ENCODE results near the gene LRP10.
"Not testable (repeated sequence)": the region's sequence is repeated elsewhere in the genome, so short reads cannot be mapped to it uniquely, and the experiment has no call there.

The LRP10 gene, protein sequence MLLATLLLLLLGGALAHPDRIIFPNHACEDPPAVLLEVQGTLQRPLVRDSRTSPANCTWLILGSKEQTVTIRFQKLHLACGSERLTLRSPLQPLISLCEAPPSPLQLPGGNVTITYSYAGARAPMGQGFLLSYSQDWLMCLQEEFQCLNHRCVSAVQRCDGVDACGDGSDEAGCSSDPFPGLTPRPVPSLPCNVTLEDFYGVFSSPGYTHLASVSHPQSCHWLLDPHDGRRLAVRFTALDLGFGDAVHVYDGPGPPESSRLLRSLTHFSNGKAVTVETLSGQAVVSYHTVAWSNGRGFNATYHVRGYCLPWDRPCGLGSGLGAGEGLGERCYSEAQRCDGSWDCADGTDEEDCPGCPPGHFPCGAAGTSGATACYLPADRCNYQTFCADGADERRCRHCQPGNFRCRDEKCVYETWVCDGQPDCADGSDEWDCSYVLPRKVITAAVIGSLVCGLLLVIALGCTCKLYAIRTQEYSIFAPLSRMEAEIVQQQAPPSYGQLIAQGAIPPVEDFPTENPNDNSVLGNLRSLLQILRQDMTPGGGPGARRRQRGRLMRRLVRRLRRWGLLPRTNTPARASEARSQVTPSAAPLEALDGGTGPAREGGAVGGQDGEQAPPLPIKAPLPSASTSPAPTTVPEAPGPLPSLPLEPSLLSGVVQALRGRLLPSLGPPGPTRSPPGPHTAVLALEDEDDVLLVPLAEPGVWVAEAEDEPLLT

DNA sequence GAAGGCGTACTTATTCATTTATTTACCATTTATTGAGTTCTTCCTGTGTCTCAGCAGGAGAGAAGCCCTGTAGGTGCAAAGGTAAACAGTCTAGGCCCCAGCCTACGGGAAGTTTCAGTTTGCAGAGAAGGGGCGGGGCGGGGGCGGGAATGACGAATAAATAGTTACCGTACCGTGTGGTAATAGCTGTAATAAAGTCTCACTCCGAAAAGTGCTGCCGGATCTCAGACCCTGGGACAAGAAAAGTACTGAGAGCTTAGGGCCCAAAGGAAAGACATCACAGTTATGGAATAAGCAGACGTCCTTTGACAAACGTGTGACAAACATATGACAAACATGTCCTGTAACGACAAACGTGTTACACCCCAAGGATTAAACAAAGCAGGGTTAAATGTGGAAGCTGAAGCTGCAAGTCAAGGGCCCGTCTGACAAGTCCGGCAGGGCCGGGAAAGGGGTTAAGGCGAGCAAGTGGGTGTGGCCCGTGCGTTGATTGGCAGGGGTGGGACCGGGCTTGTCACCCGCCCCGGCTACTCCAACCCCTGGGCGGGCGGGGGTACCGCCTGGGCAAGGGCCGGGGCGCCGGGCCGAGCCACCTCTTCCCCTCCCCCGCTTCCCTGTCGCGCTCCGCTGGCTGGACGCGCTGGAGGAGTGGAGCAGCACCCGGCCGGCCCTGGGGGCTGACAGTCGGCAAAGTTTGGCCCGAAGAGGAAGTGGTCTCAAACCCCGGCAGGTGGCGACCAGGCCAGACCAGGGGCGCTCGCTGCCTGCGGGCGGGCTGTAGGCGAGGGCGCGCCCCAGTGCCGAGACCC lies at the start of gene LRP10:
TSS of gene LRP10 (plus strand) at position 517 of the 809 bp plus-strand sequence. CDS start 564 bp downstream, outside the sequence.
- in situ Hi-C loops (cut with MboI; ENCODE audit: low sequenced_read_pairs): loop anchor here (25.0 kb wide), 1 partner anchor 309 kb away; no protein-coding TSS in a partner anchor

DNA sequence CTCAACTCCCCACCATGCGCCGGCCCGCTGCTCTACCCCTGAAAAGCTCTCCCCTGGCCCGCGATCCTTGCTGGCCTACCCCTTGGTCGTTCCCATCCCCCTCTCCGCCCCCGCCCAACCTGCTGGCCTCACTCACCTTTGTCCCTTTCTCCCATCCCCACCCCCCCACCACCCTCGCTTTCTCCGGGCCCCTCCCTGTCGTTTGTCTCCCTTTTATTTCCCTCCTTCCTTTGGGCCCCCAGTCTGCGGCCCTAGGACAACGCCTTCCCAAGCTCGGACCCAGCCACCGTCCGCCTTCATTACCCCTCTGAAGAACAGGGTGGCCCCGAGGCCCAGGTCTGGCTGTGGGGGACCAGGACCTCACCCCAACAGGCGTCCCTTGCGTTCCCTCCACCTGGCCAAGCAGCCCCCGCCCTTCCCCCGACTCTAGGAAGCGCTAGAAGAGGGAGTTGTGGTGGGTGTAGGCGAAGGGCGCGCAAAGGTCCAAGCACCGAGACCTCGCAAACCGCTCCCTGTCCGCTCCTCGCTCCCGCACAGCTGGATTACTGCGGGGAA lies 49.4 kb upstream of the LRP10 start:
- in situ Hi-C loops (cut with MboI; ENCODE audit: low sequenced_read_pairs): no loop called here

DNA sequence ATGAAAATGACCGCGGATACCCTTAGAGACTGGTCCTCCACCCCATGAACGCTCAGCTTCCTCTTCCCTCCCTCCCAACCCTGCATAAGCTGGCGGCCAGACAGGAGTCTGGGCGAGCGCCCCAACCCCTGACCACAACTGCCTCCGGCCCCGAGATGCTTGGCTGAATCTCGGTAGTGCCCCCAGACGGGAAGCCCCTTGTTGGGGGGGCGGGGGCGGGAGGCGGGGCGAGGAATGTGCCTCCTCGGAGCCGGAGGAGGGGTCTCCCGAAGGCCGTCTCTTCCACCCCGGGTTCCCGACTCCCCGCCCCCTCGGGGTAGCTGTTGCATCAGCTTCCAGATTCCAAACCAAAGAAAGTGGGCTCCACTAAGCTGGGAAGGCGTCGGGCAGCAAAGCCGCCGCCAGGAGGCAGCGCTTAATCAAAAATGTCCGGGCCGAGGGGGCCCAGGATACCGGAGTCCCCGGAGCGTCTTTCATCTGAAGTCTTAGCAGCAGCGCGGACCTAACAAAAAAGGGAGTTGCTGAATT lies 48.9 kb upstream of the LRP10 start:
- in situ Hi-C loops (cut with MboI; ENCODE audit: low sequenced_read_pairs): no loop called here

DNA sequence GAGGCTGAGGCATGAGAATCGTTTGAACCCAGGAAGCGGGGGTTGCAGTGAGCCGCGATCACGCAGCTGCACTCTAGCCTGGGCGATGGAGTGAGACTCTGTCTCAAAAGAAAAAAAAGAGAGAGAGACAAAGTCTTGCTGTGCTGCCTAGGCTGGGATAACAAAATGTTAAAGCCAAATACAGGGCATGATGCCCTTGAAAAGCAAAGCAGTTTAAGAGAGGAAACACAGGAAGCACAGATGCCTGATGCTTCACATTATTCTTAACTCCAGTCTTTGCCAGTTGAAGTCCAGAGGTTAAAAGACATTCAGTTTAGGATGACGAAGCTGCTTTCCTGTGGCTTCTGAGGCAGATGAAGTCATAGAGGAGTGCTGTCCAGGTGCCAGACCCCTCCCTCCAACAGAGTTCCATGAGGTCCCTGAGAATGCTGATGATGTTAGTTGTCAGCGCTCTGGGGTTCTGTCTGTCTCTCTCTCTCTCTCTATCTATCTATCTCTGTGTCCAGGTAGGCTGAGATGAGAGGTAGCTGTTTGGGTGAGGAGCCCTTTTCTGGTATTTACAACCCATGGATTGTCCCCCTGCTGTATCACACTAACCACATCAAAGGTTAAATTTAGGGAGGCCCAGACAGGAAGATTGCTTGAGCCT lies 46.7 kb upstream of the LRP10 start:
- in situ Hi-C loops (cut with MboI; ENCODE audit: low sequenced_read_pairs): no loop called here

DNA sequence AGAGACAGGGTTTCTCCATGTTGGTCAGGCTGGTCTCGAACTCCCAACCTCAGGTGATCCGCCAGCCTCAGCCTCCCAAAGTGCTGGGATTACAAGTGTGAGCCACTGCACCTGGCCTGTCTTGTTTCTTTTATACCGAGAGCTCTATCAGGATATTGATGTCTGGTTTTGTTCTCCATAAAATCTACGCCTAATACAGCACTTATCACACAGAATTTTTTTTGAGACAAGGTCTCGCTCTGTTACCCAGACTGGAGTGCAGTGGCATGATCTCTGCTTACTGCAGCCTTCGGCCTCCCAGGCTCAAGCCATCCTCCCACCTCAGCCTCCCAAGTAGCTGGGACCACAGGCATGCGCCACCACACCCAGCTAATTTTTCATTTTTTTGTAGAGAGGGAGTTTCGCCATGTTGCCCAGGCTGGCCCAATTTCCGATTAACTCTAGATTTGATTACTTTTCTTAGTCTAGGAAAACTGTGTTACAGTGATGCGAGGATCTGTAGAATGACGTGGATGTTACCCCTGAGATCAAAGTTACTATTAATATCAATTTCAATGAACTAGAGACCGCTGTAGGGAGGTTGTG lies 42.4 kb upstream of the LRP10 start:
- in situ Hi-C loops (cut with MboI; ENCODE audit: low sequenced_read_pairs): not testable (repeated sequence)

DNA sequence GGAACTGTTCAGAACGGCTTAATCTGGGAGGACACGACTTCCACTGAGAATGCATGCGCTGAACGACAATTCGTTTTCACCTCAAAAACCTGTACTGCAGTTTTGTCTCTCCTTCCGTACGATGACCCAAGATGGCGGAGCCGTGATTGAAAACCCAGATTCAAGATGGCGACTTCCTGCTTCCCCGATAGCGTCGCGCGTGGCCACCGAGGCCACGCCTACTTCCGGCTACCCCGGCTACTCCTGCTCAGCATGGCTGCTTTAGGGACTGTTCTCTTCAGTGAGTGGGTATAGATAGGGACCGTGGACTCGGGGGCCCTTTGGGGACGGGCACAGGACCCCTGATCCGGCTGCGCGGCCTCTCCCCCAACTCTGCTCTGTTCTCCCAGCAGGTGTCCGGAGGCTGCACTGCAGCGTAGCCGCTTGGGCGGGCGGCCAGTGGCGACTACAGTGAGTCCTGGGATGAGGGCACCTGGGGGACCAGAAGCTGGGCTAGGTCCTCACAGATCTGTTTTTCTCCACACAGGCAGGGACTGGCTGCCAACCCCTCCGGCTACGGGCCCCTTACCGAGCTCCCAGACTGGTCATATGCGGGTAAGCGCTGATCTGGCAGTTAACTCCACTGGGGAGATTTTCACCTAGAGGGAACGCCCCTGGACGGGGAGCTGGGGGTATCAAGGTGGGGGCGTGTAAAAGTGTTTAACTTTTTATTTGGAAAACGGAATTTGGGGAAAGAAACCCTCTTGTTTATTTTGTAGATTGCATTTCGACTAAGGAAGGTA lies 41.7 kb upstream of the LRP10 start, which contains the start of gene MRPL52:
TSS of gene MRPL52 (plus strand) at position 227 of the 782 bp plus-strand sequence. CDS start at position 253, 26 bp downstream.
- in situ Hi-C loops (cut with MboI; ENCODE audit: low sequenced_read_pairs): no loop called here

DNA sequence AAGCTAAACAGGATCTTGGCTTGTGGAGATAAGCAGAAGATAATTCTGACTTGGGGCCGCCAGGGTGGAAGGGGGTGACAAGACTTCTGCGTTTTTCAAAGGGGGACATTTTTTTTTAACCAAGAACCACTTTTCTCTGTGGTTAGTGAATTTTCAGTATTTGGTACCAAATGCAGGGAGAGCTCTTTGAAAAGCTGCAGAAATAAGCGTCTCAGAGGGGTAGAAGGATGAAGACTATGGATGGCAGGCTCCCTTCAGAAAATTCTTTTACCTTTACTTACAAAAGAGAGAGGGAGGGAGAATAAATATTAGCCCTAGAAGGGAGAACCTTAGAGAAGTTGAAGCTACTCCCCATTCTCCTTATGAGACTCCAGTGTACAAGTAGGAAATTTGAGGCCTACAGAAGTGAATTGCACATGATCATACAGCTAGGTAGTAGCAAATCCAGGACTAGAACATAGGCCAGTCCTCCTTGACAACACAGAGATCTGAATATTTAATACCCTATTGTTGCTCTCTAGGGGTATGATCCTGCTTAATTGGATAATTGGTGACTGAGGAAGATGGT lies 41.0 kb upstream of the LRP10 start:
- in situ Hi-C loops (cut with MboI; ENCODE audit: low sequenced_read_pairs): no loop called here

DNA sequence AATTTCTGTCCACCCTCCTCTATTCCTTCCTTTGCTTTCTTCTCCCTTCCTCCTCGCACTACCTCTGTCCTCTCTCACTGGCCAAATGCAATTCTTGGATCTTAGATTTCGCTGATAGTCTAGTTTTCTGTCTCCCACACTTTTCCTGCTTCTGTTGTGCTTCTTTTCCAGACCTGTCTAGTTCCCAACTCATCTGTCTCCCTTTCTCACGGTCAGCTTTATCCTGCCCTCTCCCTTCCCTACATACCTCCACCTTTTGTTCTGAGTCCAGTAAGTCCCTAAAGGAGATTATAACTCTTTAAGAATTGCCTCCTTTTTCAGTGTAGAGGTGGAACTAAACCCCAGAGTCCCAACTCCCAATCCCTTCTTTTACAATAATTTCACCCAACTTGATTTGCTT lies 36.0 kb upstream of the LRP10 start:
- in situ Hi-C loops (cut with MboI; ENCODE audit: low sequenced_read_pairs): no loop called here

DNA sequence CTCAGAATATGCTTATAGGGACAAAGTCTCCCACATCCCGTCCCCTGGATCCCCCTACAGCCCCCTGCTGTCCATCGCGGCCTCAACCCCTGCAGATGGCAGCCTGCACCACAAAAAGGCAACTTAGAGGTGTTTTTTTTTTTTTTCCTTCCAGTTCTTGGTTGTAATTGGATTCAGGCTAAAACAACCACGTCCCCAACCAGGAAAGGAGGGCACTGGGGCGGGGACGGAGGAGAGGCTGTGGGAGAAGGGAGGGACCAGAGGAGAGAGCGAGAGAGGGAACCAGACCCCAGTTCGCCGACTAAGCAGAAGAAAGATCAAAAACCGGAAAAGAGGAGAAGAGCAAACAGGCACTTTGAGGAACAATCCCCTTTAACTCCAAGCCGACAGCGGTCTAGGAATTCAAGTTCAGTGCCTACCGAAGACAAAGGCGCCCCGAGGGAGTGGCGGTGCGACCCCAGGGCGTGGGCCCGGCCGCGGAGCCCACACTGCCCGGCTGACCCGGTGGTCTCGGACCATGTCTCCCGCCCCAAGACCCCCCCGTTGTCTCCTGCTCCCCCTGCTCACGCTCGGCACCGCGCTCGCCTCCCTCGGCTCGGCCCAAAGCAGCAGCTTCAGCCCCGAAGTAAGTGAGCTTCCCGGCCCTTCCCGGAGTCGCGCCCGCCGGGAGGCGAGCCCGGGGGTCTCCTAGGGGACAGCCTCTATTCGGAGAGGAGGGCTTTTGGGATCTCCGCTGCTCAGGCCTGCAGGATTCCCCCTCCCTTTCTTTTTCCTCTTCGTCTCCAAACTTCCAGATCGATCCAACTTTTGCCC lies 35.0 kb upstream of the LRP10 start, which contains the start of gene MMP14:
TSS of gene MMP14 (plus strand) at position 285 of the 813 bp plus-strand sequence. CDS start at position 518, 233 bp downstream.
- in situ Hi-C loops (cut with MboI; ENCODE audit: low sequenced_read_pairs): no loop called here

DNA sequence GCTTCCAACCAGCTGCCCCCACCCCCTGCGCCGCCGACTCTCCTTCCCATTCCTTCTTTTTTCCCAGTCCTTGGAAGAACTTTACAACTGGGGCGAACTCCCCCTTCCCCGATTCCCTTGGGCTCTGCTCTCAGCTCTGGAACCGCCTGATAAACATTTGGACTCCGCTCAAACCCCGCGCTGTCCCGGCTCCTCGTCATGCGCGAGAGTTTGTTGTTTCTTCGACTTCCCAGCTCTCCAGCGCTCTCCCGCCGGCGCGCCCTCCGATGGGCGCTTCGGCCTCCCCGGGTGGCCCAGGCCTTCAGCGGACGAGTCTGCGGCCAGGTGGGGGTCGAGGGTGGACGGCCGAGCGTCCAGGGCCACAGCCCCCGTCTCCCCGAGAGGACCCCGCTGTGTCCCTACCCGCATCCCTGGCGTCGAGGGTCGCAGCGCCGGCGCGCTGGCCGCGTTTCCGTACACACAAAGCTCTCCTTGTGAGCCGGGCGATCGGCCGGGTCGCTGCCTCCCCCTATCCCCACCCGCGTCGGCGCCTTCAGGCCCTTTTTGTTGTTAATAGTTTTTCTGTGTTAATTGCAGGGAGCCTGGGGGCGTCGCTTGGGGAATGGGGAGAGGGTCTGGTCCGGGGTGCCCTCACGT lies 34.3 kb upstream of the LRP10 start:
- in situ Hi-C loops (cut with MboI; ENCODE audit: low sequenced_read_pairs): no loop called here

DNA sequence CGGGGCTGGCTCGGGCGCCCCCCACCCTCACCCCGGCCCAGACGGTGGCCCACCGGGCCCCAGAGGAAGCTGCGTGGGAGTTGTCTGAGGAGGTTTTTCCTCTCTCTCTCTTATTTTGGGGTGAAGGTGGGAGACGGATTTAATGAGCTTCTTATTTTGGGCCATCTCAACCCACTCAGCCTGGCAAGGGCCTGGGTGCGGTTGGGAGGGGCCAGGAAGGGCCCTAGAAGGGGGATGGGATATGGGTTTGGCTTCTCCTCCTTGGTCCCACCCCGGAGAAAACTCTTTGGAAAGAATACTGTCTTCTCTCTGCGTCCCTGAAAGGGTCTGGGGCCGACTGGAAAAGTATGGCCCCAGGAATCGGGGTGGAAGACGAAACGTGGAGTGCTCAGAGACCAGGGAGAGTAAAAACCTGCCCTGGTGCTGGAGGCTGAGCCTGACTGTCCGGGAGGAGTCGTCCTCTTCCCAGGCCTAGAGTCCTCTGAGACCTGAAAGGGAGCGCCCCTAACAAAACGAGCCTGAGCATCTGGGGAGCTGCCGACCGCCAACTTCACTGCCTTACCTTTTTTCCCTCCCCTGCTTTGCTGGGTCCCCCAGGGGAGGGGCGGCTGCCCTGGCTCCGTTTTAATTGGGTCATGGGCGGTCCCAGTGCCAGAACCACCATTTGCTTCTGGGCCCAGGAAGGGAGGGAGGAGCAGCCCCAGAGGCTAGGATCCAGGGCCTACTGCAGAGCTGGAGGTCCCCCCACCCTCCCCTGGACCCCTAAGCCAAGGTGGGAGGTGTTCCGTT lies 33.6 kb upstream of the LRP10 start:
- in situ Hi-C loops (cut with MboI; ENCODE audit: low sequenced_read_pairs): no loop called here

DNA sequence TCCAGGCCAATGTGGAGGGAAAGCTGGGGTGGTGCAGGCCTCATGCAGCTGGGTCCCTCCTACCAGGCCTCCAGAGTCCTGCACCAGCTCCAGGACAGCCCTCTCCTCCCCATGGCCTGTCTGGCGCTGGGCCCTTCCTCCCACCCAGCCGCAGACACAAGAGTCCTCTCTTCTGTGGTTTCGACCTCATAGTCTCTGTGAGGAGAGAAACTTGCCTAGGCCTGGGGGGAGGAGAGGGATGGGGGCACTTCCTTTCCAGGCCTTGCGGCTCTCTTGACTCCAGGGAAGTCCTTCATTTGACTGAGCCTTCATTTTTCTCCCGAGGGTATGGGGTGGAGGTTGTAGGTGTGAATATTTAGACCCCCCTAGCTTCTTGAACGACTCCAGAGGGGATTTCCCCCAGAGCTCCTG lies 32.9 kb upstream of the LRP10 start:
- in situ Hi-C loops (cut with MboI; ENCODE audit: low sequenced_read_pairs): no loop called here

DNA sequence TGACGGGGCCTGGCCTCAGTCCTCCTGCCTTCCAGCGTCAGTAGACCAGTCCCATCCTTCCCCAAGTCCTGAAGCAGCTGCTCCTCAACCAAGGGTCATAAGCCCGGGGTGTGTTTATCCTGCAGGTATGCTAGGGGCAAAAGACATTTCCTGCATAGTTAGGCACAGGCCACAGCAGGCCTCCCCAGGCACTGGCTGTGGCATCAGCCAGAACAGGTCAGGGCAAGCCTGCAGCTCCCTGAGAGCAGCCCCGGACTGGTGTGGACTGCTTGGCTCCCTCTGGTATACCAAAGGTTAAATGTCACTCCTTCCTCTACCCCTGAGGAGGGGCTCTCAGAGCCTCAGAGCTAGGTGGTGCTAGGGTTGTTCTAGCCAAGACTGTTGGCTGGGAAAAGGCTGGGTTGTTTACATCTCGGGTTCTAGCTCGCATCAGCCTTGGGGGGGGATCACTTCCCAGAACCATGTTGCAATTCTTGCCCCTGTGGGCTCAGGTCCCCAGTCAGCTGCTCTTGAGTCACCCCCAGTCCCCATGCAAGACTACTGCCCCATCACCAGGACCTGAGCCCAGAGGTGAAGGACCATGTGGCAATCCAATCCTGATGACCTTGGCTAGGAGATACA lies 32.3 kb upstream of the LRP10 start:
- in situ Hi-C loops (cut with MboI; ENCODE audit: low sequenced_read_pairs): no loop called here

DNA sequence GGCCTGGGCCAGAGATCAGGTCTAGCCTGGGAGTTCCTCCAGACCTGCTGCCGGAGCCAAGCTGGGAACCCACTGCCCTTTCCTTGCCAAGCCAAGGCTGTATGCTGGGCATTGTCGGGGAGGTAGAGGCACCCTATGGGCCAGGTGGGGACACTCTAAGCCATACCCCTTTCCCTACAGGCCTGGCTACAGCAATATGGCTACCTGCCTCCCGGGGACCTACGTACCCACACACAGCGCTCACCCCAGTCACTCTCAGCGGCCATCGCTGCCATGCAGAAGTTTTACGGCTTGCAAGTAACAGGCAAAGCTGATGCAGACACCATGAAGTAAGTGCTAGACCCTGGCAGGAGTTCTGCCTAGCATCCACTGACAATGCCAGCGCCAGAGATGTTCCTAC lies 30.2 kb upstream of the LRP10 start:
- in situ Hi-C loops (cut with MboI; ENCODE audit: low sequenced_read_pairs): no loop called here

DNA sequence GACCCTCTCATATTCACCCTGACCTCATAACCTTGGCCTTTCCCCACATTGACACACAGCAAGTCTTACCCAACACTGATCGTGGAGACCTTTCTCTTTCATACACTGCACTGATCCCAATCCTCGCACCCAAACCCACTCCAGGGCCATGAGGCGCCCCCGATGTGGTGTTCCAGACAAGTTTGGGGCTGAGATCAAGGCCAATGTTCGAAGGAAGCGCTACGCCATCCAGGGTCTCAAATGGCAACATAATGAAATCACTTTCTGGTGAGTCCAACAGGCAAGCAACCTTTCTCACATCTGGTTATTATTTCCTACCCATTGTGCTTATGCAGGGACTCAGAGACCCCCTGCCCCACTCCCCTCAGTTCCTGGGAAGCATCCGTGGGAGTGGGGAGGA lies 29.8 kb upstream of the LRP10 start:
- in situ Hi-C loops (cut with MboI; ENCODE audit: low sequenced_read_pairs): no loop called here

All from HL-60/S4 treated with retinoic acid at 250 ng/mL for 4 days and 3 days (cell line).